DMS53 (cell line): ENCODE results near the gene FBXW4.
"Not testable (repeated sequence)": the region's sequence is repeated elsewhere in the genome, so short reads cannot be mapped to it uniquely, and the experiment has no call there.

ENCODE experiments used
- DNase-seq: peaks from one replicate; lab custom pipeline; 2025; lab: John Stamatoyannopoulos, UW

The FBXW4 gene

GRCh38 chr10:101653536-101653935 is 41.4 kb downstream of the FBXW4 start:
- no peak for DNase-seq

- no peak for DNase-seq
Measured at GRCh38 chr10:101651336-101651735, 43.6 kb downstream of the FBXW4 start.

GRCh38 chr10:101650863-101651262 is 44.1 kb downstream of the FBXW4 start:
- no peak for DNase-seq

GRCh38 chr10:101649525-101650085 is 45.4 kb downstream of the FBXW4 start:
- no peak for DNase-seq

- DNase-seq = no peak
Measured at GRCh38 chr10:101647255-101647654, 47.7 kb downstream of the FBXW4 start.

- DNase-seq = no peak
Measured at GRCh38 chr10:101646364-101646763, 48.6 kb downstream of the FBXW4 start.

- DNase-seq = no peak
Measured at GRCh38 chr10:101645659-101646058, 49.3 kb downstream of the FBXW4 start.

- DNase-seq = no peak
Measured at GRCh38 chr10:101644002-101644401, 51.0 kb downstream of the FBXW4 start.

GRCh38 chr10:101643546-101643945 is 51.4 kb downstream of the FBXW4 start:
- DNase-seq = no peak

- DNase-seq = no peak
Measured at GRCh38 chr10:101639141-101639900, 55.6 kb downstream of the FBXW4 start.

GRCh38 chr10:101633510-101633909 is 61.5 kb downstream of the FBXW4 start:
- not testable (repeated sequence) for DNase-seq

GRCh38 chr10:101631821-101632475 is 63.0 kb downstream of the FBXW4 start:
- DNase-seq = no peak

GRCh38 chr10:101630633-101630920 is 64.4 kb downstream of the FBXW4 start:
- no peak for DNase-seq

GRCh38 chr10:101629837-101630632 is 64.9 kb downstream of the FBXW4 start:
- DNase-seq = no peak

- DNase-seq = no peak
Measured at GRCh38 chr10:101625821-101626412, 69.1 kb downstream of the FBXW4 start.

GRCh38 chr10:101624526-101625102 is 70.4 kb downstream of the FBXW4 start:
- DNase-seq = no peak

GRCh38 chr10:101623528-101623927 is 71.4 kb downstream of the FBXW4 start:
- no peak for DNase-seq

GRCh38 chr10:101619983-101620382 is 75.0 kb downstream of the FBXW4 start:
- no peak for DNase-seq

GRCh38 chr10:101618871-101619270 is 76.1 kb downstream of the FBXW4 start:
- no peak for DNase-seq

GRCh38 chr10:101617824-101618568 is 77.0 kb downstream of the FBXW4 start:
- no peak for DNase-seq
